GM18520 (cell line): Measurements from ENCODE around the gene YTHDC2.

Experiments used
- ATAC-seq: cut with Tn5 transposase; IDR thresholded peaks from one replicate; pipeline ENCODE4 v1.9.1; 2021; ENCODE audit not compliant: unreplicated experiment

Gene YTHDC2

DNA sequence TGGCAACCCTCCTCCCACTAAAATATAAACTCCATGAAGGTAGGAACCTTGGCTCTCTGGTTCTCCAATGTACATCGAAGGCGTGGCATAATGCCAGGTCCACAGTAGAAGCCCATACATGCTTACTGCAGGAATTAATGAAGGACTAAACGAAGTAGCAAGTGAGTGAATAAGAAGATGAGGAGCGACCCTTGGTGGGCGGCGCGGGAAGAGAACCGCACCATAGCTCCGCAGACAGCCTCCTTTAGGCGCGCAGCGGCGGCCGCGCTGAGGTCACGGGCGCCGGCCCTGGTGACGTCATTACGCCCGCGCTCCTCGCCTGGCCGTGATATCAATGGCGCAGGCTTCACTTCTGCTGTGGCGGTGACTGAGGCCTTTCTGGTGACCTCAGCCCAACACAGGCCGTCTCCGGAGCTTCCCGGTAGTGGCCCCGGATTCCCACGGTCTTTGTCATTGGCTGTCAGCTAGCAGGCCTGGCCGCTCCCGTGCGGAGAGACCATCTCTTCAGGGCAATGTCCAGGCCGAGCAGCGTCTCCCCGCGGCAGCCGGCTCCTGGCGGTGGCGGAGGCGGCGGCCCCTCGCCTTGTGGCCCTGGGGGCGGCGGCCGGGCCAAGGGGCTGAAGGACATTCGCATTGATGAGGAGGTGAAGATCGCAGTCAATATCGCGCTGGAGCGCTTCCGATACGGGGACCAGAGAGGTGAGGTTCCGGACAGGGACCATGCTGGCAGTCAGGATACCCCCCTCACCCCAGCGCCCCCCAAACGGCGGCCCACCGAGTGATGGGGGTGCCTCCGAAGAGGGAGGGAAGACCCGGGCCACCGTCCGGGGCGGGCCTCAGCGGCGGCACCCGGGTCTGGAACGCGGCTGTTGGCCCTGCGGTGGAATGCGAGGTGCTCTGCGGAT, at the start of gene YTHDC2:
Gene YTHDC2 (plus strand): TSS at position 311 of the 905 bp plus-strand sequence. CDS start 202 bp downstream, at position 513.
- ATAC-seq, result peak; percentile 97

- ATAC-seq, result no peak
These were observed 39.3 kb upstream of the YTHDC2 start for GRCh38 chr5:113474100-113474728.

- ATAC-seq, result no peak
These were observed 34.8 kb upstream of the YTHDC2 start for GRCh38 chr5:113478691-113479090.

DNA sequence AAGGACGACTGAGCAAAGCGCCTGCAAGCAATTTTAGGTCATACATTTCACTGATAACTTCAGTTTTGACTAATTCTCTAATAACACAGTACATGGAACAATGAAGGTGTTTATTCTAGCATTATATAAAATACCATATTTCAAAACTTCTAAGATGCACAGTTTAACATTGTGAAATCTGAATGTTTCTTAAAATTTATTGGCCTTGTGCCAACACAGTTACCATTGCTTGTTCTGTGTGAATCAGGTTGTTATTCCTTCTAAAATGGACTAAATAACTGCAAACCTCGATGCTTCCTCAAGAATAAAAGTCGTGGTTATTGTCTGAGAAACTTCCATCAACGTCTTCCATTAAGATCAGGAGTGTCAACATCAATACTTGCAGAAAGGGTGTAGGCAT, 33.3 kb upstream of the YTHDC2 start:
- ATAC-seq, result no peak

DNA sequence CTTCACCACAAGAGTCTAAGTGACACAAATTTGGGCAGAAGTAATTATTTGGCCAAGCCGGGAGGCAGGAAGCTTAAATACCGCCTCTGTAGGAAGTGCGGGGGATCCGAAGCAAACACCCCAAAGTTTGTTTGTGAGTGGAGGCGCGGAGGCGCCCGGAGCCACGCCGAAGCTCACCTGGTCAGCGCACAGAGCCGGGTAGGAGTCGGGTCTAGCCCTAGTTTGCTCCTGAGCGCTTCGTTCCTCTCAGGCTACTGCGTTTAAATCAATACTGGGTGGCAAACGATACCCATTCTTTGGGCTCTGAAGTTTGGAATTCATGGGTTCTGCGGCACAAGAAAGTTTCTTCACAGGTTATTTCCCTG, 26.1 kb upstream of the YTHDC2 start:
- ATAC-seq, result no peak

GRCh38 chr5:113487781-113488644, 25.5 kb upstream of the YTHDC2 start, which contains the start of gene MCC:
Gene MCC, minus strand, starts transcription at chr5:113488453.
- ATAC-seq, result no peak

DNA sequence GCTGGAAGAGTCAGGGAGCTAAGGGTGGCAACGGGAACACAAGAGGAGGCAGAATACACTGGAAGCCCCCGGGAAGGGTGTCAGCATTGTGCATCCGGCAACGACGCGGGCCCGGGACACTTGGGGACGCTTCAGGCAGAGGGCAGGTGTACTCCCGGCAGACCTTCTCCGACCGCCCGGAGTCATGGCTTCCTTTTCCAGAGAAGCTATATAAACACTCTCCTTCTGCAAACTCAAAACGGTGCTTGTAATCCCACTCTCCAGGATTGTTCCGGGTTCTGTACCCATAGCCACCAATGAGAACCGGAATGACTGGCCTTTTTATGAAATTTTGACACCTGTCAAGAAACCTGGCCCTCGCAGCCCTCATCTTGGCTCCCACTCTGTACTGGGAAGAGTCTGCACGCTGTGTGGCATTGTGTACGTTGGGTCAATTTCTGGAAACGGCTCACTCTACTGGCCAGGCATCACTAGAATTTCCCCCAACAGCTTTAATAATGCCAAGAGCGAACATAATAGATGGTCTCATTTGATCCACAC, 24.8 kb upstream of the YTHDC2 start:
- no peak for ATAC-seq

- ATAC-seq, result no peak
These were observed 24.2 kb upstream of the YTHDC2 start for GRCh38 chr5:113489299-113489698.

GRCh38 chr5:113490317-113490716, 23.2 kb upstream of the YTHDC2 start:
- ATAC-seq, result no peak

- ATAC-seq, result no peak
These were observed 22.5 kb upstream of the YTHDC2 start for GRCh38 chr5:113491022-113491421.

DNA sequence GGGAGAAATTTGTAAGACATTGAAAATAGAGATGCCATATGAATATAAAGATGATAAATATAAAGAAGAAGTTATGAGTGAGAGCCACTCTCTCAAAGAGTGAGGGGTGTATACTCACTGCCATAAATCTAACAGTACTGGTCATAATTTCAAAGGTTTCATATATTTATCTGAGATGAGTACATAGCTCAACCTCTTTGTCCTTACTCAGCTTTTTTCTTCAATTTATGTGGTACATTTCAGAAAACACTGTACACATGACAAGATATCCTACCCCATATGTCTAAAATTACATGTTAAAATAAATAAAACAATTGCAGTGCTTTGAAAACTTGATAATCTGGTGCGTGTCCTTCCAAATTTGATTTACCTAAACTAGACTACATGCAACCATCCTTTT, 20.0 kb upstream of the YTHDC2 start:
- no peak for ATAC-seq

DNA sequence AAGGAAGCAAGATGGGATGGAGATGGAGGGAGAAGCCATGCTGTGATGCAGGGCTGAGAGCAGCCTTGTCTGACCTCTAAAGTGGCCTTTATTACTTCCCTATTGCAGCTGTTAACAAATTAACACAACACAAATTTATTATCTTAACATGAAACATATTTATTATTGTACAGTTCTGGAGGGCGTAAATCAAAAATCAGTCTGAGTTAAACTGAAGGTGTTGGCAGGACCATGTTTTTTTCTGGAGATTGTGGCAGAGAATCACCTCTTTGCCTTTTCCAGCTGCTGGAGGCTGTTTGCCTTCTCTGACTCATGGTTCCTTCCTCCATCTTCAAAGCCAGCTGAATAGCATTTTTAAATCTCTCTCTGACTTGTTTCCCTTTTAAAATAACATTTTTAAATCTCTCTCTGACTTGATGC, 18.1 kb upstream of the YTHDC2 start:
- ATAC-seq, result no peak

GRCh38 chr5:113502073-113502472, 11.4 kb upstream of the YTHDC2 start:
- ATAC-seq, result no peak

- no peak for ATAC-seq
These were observed 10.3 kb upstream of the YTHDC2 start for GRCh38 chr5:113503146-113503545.

DNA sequence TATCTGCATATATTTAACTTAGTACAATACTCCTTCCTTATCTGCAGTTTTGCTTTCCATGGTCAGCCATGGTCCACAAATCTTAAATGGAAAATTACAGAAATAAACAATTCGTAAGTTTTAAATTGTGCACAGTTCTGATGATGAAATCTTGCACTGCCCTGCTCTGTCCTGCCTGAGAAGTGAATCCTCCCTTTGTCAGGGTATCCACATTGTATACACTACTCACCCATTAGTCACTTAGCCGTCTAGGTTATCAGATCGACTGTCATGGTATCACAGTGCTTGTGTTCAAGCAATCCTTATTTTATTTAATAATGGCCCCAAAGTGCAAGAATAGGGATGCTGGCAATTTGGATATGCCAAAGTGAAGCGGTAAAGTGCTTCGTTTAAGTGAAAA, 8.3 kb upstream of the YTHDC2 start:
- no peak for ATAC-seq

GRCh38 chr5:113507601-113508000, 5.9 kb upstream of the YTHDC2 start:
- no peak for ATAC-seq

DNA sequence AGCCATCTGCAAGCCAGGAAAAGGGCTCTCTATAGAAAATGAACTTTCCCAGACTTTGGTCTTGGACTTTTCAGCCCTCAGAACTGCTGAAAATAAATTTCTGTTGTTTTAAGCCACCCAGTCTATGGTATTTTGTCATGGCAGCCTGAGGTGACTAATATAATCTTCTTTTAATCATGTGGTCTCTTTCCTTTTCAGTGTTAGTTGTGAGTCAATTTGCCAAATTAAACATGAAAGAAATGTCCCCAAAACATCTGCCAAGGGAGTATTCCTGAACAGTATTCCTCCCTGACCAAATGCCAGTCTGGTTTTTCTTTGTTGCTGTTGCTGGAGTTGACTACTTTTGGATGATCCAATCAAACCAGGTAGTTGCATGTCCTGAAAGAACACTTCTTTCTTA, 4.7 kb upstream of the YTHDC2 start:
- no peak for ATAC-seq

DNA sequence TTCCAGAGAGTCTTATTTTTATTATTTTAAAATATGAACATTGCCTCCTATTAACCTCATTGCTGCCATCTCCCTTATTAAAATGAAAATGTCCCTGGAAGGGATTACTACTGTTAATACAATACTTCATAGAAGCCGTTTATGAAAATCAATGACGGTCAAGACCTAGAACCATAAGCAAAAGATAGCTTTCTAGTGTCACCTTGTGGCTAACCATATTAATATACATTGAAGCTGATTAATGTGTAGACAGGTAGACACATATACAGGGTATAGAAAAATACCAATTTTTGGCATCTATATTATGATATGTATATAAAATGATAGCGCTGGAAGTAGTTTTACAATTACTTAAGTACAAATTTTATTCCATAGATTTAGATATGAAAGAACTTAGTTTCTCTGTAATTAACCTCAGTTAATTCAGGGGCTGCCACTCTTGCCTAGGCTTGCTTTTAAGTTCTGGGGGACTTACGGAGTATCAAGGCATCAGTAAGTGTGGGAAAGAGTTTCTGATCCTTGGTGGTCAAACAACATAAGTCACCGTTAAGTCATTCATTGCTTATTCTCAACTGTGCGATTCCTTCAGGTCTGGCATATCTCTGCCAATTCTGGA, 2.5 kb upstream of the YTHDC2 start:
- ATAC-seq, result no peak

DNA sequence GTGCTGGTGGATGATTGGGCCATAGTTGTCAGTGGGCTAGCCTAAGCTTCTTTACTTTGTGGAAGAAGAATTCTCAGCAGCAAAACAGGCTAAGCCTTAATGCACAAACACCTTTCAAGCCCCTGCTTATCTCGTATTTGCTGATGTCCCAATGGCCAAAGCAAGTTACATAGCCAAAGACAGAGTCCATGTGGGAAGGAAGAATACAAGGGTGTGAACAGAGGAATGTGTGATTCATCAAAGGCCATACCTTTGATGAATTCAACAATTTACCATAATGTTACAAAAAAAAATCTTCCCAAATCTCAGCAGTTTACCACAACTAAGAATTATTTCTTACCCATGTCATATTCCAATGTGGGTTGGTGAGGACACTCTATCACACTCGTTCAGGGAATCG, 1.2 kb upstream of the YTHDC2 start:
- no peak for ATAC-seq

GRCh38 chr5:113514289-113514635, 768 bp downstream of the YTHDC2 start:
- ATAC-seq, result no peak

DNA sequence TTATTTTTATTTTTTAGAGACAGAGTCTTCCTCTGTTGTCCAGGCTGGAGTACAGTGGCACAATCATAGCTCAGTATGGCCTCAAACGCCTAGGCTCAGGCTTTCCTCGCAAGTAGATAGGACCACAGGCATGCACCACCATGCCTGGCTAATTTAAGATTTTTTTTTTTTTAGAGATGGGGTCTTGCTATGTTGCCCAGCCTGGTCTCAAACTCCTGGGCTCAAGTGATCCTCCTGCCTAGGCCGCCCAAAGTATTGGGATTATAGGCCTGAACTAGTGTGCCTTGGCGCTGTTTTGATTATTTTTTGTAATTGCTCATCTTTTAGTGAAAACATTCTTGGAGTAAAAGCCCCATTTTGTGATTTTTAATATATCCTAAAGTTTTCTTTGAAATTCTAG, 5.4 kb downstream of the YTHDC2 start:
- ATAC-seq, result no peak
